ENCODE measurements around the gene ZBED5.

Gene ZBED5

GRCh38 chr11:10818594-10818993 lies 39.3 kb downstream of the ZBED5 start:
- DNase-seq (ENCODE audit: low read depth): no peak
- no peak overlapping the region for H3K4me3 ChIP-seq (ENCODE audit: low read depth, low read length)
- TF ChIP-seq CTCF (conservative IDR thresholded peaks at IDR 0.05; ENCODE audit: low read depth, low read length): no peak

GRCh38 chr11:10813945-10814344 lies 43.9 kb downstream of the ZBED5 start:
- no peak for TF ChIP-seq CTCF (conservative IDR thresholded peaks at IDR 0.05; ENCODE audit: low read depth, low read length)
- DNase-seq (ENCODE audit: low read depth): no peak
- H3K4me3 ChIP-seq (ENCODE audit: low read depth, low read length): no peak overlapping the region

GRCh38 chr11:10809373-10810160 lies 48.3 kb downstream of the ZBED5 start:
- H3K4me3 ChIP-seq (ENCODE audit: low read depth, low read length): peak overlapping the region; percentile 62
- DNase-seq (ENCODE audit: low read depth): peak; percentile 75
- TF ChIP-seq CTCF (conservative IDR thresholded peaks at IDR 0.05; ENCODE audit: low read depth, low read length): no peak

- peak; percentile 20 for TF ChIP-seq CTCF (conservative IDR thresholded peaks at IDR 0.05; ENCODE audit: low read depth, low read length)
- H3K4me3 ChIP-seq (ENCODE audit: low read depth, low read length): peak within 1 kb of the TSS; percentile 93
- DNase-seq (ENCODE audit: low read depth): peak; percentile 99
Observed at GRCh38 chr11:10808553-10809372, 49.1 kb downstream of the ZBED5 start, which contains the start of gene EIF4G2. EIF4G2 (minus strand) TSS chr11:10808926.

- H3K4me3 ChIP-seq (ENCODE audit: low read depth, low read length): peak overlapping the region; percentile 93
- no peak for DNase-seq (ENCODE audit: low read depth)
- no peak for TF ChIP-seq CTCF (conservative IDR thresholded peaks at IDR 0.05; ENCODE audit: low read depth, low read length)
Observed at GRCh38 chr11:10808235-10808552, 49.7 kb downstream of the ZBED5 start.

GRCh38 chr11:10807493-10808234 lies 50.2 kb downstream of the ZBED5 start:
- DNase-seq (ENCODE audit: low read depth): peak; percentile 64
- TF ChIP-seq CTCF (conservative IDR thresholded peaks at IDR 0.05; ENCODE audit: low read depth, low read length): no peak
- H3K4me3 ChIP-seq (ENCODE audit: low read depth, low read length): peak overlapping the region; percentile 93
